K562 (cell line): Measurements from ENCODE around the gene NPHP1. TPM values are rescaled to one million over a fixed set of nuclear protein-coding genes. Genes with fewer than 3 reads are reported as not detected.

Experiments
- CAMTA2 ChIP-seq: fragments of 250-450 bp; sonication (Bioruptor Pico); conservative IDR thresholded peaks from 2 replicates; pipeline ENCODE4 v1.5.1; 2022
- CBFB ChIP-seq: sonication (generic); formaldehyde crosslinking; IDR thresholded peaks from 2 replicates; pipeline ENCODE4 v1.4.0; 2020; ENCODE audit warnings: mild to moderate bottlenecking, missing genetic modification reagents
- CC2D1A ChIP-seq: fragments of 450-650 bp; IDR thresholded peaks from 2 replicates; pipeline ENCODE4 v1.6.1; 2017; ENCODE audit warnings: mild to moderate bottlenecking
- CCNT2 ChIP-seq: IDR thresholded peaks from 2 replicates; pipeline ENCODE4 v1.6.1; 2011; ENCODE audit warnings: borderline replicate concordance, low read depth, mild to moderate bottlenecking, moderate library complexity, mixed read lengths, low read length; ENCODE audit not compliant: insufficient read length; ENCODE audit errors: extremely low read depth
- DDX20 ChIP-seq: fragments of 450-650 bp; IDR thresholded peaks from 2 replicates; pipeline ENCODE4 v1.6.1; 2016; ENCODE audit warnings: missing genetic modification characterization, low read depth, mild to moderate bottlenecking, missing compliant biosample characterization, moderate library complexity
- DLX4 ChIP-seq: fragments of 250-450 bp; sonication (Bioruptor Pico); IDR thresholded peaks from 2 replicates; pipeline ENCODE4 v1.6.1; 2021; ENCODE audit warnings: mild to moderate bottlenecking
- E2F6 ChIP-seq, 2 experiments: IDR thresholded peaks; 2 replicates each; pipeline ENCODE4 v1.6.1; 2011; ENCODE audit warnings: borderline replicate concordance in 1 of 2, control low read depth in 1 of 2, low read depth in 1 of 2, low read length in 1 of 2, mild to moderate bottlenecking in 1 of 2, mixed read lengths in 1 of 2, moderate library complexity in 1 of 2; ENCODE audit not compliant: insufficient read depth in 1 of 2, insufficient read length in 1 of 2, poor library complexity in 1 of 2, severe bottlenecking in 1 of 2; ENCODE audit errors: extremely low read depth in 1 of 2
- EP300 ChIP-seq: IDR thresholded peaks from 2 replicates; pipeline ENCODE4 v1.6.1; 2012; ENCODE audit warnings: low read length, improper control_type of control experiment
- EP400 ChIP-seq: fragments of 450-650 bp; IDR thresholded peaks from 2 replicates; pipeline ENCODE4 v1.6.1; 2017; ENCODE audit warnings: antibody characterized with exemption, mild to moderate bottlenecking, moderate library complexity
- ESRRA ChIP-seq: fragments of 450-650 bp; IDR thresholded peaks from 2 replicates; pipeline ENCODE4 v1.6.1; 2014; ENCODE audit warnings: low read depth, mild to moderate bottlenecking, moderate library complexity, borderline replicate concordance
- FIP1L1 ChIP-seq: fragments of 200-400 bp; formaldehyde crosslinking; IDR thresholded peaks from 2 replicates; pipeline ENCODE4 v1.6.1; 2018; ENCODE audit warnings: mild to moderate bottlenecking, low read depth, low read length; ENCODE audit not compliant: poor library complexity, severe bottlenecking
- FOXJ3 ChIP-seq: sonication (generic); formaldehyde crosslinking; IDR thresholded peaks from 2 replicates; pipeline ENCODE4 v1.4.0; 2020; ENCODE audit warnings: mild to moderate bottlenecking, missing genetic modification reagents
- HDAC3 ChIP-seq: fragments of 450-650 bp; IDR thresholded peaks from 2 replicates; pipeline ENCODE4 v1.6.1; 2018; ENCODE audit warnings: borderline replicate concordance, mild to moderate bottlenecking, moderate library complexity; ENCODE audit not compliant: partially characterized antibody
- MITF ChIP-seq: IDR thresholded peaks from 2 replicates; pipeline ENCODE4 v1.6.1; 2014; ENCODE audit warnings: antibody characterized with exemption
- MTA1 ChIP-seq: fragments of 450-650 bp; IDR thresholded peaks from 2 replicates; pipeline ENCODE4 v1.6.1; 2017; ENCODE audit warnings: borderline replicate concordance
- NFIX ChIP-seq: fragments of 250-450 bp; sonication (Bioruptor Pico); IDR thresholded peaks from 2 replicates; pipeline ENCODE4 v1.4.0; 2020; ENCODE audit warnings: low read depth, mild to moderate bottlenecking, moderate library complexity
- SAP30 ChIP-seq: fragments of 200-600 bp; sonication (generic); IDR thresholded peaks from 2 replicates; pipeline ENCODE4 v1.6.1; 2012; ENCODE audit warnings: borderline replicate concordance, low read depth, mild to moderate bottlenecking, moderate library complexity, low read length, control low read depth, inconsistent platforms; ENCODE audit not compliant: insufficient read depth, poor library complexity, severe bottlenecking
- TAF15 ChIP-seq: fragments of 200-400 bp; formaldehyde crosslinking; IDR thresholded peaks from 2 replicates; pipeline ENCODE4 v1.6.1; 2017; ENCODE audit warnings: mild to moderate bottlenecking, low read depth, low read length, moderate library complexity
- TEAD4 ChIP-seq, 2 experiments: sonication (generic) in 1 of 2; formaldehyde crosslinking in 1 of 2; IDR thresholded peaks; 2 replicates each; pipeline versions ENCODE4 v1.6.1 to v1.8.0; 2012 to 2022; ENCODE audit warnings: borderline replicate concordance in 1 of 2, inconsistent platforms in 1 of 2, low read length in 1 of 2, mild to moderate bottlenecking in 1 of 2, missing genetic modification reagents in 1 of 2
- YBX1 ChIP-seq: fragments of 450-650 bp; IDR thresholded peaks from 2 replicates; pipeline ENCODE4 v1.7.1; 2016; ENCODE audit warnings: mild to moderate bottlenecking
- ZNF24 ChIP-seq: fragments of 450-650 bp; IDR thresholded peaks from 2 replicates; pipeline ENCODE4 v1.6.1; 2016
- ZNF253 ChIP-seq: fragments of 250-450 bp; sonication (Bioruptor Pico); conservative IDR thresholded peaks from 2 replicates; pipeline ENCODE4 v1.6.1; 2021; ENCODE audit warnings: mild to moderate bottlenecking
- ZNF644 ChIP-seq: fragments of 200-800 bp; sonication (Bioruptor generic); IDR thresholded peaks from 2 replicates; pipeline ENCODE4 v1.6.1; 2016; ENCODE audit warnings: low read depth, missing genetic modification characterization, missing compliant biosample characterization
- ZNF707 ChIP-seq: fragments of 250-450 bp; sonication (Bioruptor Pico); conservative IDR thresholded peaks from 2 replicates; pipeline ENCODE4 v1.8.0; 2022; ENCODE audit warnings: inconsistent platforms, mild to moderate bottlenecking, moderate library complexity
- ZNF79 ChIP-seq: fragments of 250-450 bp; sonication (Bioruptor Pico); IDR thresholded peaks from 2 replicates; pipeline ENCODE4 v1.4.0; 2020; ENCODE audit warnings: low read depth, mild to moderate bottlenecking, moderate library complexity
- polyA plus RNA-seq, 8 experiments: library from polyadenylated mRNA; depleted of rRNA in 4 of 8; stranded (reverse) in 5 of 8; unstranded in 3 of 8; fragments of >200 nt; fragmentation: Nextera tagmentation in 2 of 8; fragmentation: Illumina TruSeq in 1 of 8; extraction: Ambion mirVana in 2 of 8; extraction: Trizol in 1 of 8; gene quantifications; 2 replicates each; pipeline versions ENCODE4 v1.2.1 to v1.2.3, GENCODE V29; 2011 to 2014; ENCODE audit warnings: inconsistent platforms in 1 of 8, missing spikeins in 1 of 8
- total RNA-seq, 7 experiments: library from RNA; depleted of rRNA in 6 of 7; stranded (reverse); fragments of >200 nt in 6 of 7; fragmentation: Illumina TruSeq in 2 of 7; extraction: Trizol in 2 of 7; gene quantifications; 2 replicates each; pipeline versions ENCODE4 v1.2.1 to v1.2.3, GENCODE V29; 2011 to 2021; ENCODE audit warnings: low replicate concordance in 1 of 7

NPHP1 gene
- total and polyA plus RNA-seq, 9 of the 15 experiments (the other 6 are each of a cell fraction or from before 2014, with no cell fraction given): 0.11 to 0.32 (median 0.20) TPM; not detected in 5

GRCh38 chr2:110211938-110212858 is 7.4 kb upstream of the NPHP1 start, which contains the start of gene MTLN (continued):
- TF ChIP-seq FOXJ3 (CRISPR knock-in tag): no peak
- peak; percentile 86 to 95 for TF ChIP-seq E2F6 (IDR thresholded peaks at IDR 0.05; ENCODE audit: borderline replicate concordance in 1 of 2, extremely low read depth in 1 of 2, insufficient read depth in 1 of 2, insufficient read length in 1 of 2, low read depth in 1 of 2, low read length in 1 of 2, poor library complexity in 1 of 2, severe bottlenecking in 1 of 2)
- TF ChIP-seq CAMTA2: no peak
- no peak for TF ChIP-seq YBX1
- no peak for TF ChIP-seq DDX20 (tag)
- no peak for TF ChIP-seq HDAC3
- peak; percentile 73 for TF ChIP-seq ESRRA
- no peak for TF ChIP-seq ZNF707 (CRISPR knock-in tag)
- peak; percentile 25; the same call in 1 of the 2 replicates for TF ChIP-seq TEAD4 (IDR thresholded peaks at IDR 0.05; ENCODE audit: low read length)
- TF ChIP-seq TEAD4 (CRISPR knock-in tag; IDR thresholded peaks at IDR 0.05; ENCODE audit: borderline replicate concordance): no peak
- no peak for TF ChIP-seq DLX4 (CRISPR knock-in tag)
- peak; percentile 53 for TF ChIP-seq FIP1L1
- no peak for TF ChIP-seq CC2D1A
- no peak for TF ChIP-seq ZNF253 (CRISPR knock-in tag)
- peak; percentile 42 for TF ChIP-seq SAP30
- no peak for TF ChIP-seq EP300
- peak; percentile 50; the same call in 1 of the 2 replicates for TF ChIP-seq ZNF24
- TF ChIP-seq EP400: peak; percentile 97
- TF ChIP-seq ZNF644 (tag): no peak
- no peak for TF ChIP-seq TAF15
- TF ChIP-seq CCNT2: peak; percentile 64
- TF ChIP-seq CBFB (CRISPR knock-in tag): no peak
- no peak for TF ChIP-seq MITF
- TF ChIP-seq NFIX (CRISPR knock-in tag): no peak
- TF ChIP-seq MTA1: no peak
- no peak for TF ChIP-seq ZNF79 (CRISPR knock-in tag)
